Caco-2 (cell line): ENCODE measurements around the gene EEPD1. TPM values are rescaled to one million over a fixed set of nuclear protein-coding genes. Genes with fewer than 3 reads are reported as not detected.

Experiments used
- BruUV-seq: library from RNA; stranded (reverse); fragments of 400-500 nt; replicated peaks from 2 replicates; lab custom pipeline; 2021; lab: Mats Ljungman, UMichigan
- CTCF ChIA-PET: fragments of 300-600 bp; sonication (Branson Sonifier 250); formaldehyde crosslinking; loops from one replicate; lab custom pipeline; 2022; ENCODE audit warnings: antibody characterized with exemption; lab: Charles Lee
- POLR2A ChIA-PET: fragments of 300-600 bp; sonication (Branson Sonifier 250); formaldehyde crosslinking; loops from one replicate; lab custom pipeline; 2022; ENCODE audit warnings: antibody characterized with exemption; lab: Charles Lee
- DNase-seq, 2 experiments: peaks; one replicate each; pipeline versions ENCODE4 v3.0.0 to v3.0.0-alpha.2; 2020 to 2022
- H3K27me3 ChIP-seq: replicated peaks from 2 replicates; pipeline ENCODE4 v1.6.0; 2011; ENCODE audit warnings: low read length; ENCODE audit not compliant: control insufficient read depth, insufficient read depth
- H3K36me3 ChIP-seq: 2 replicates; pipeline ENCODE4 v1.5.1; 2011; ENCODE audit warnings: low read length; ENCODE audit not compliant: control insufficient read depth, insufficient read depth
- H3K4me1 ChIP-seq: fragments of 250-450 bp; sonication (Bioruptor Pico); 2 replicates; pipeline ENCODE4 v1.5.1; 2020; ENCODE audit warnings: mild to moderate bottlenecking
- H3K4me3 ChIP-seq: 2 replicates; pipeline ENCODE4 v1.5.1; 2011; ENCODE audit warnings: low read depth, mild to moderate bottlenecking, control low read depth, low read length
- H3K9me3 ChIP-seq: fragments of 250-450 bp; sonication (Bioruptor Pico); 2 replicates; pipeline ENCODE4 v1.5.1; 2020; ENCODE audit warnings: mild to moderate bottlenecking, moderate library complexity
- H3K27ac Mint-ChIP-seq: one replicate; pipeline ENCODE4 v1.8.0; 2022; ENCODE audit warnings: mixed read lengths; ENCODE audit not compliant: unreplicated experiment
- H3K27me3 Mint-ChIP-seq: one replicate; pipeline ENCODE4 v1.8.0; 2022; ENCODE audit warnings: mixed read lengths; ENCODE audit not compliant: insufficient read depth, unreplicated experiment
- H3K36me3 Mint-ChIP-seq: one replicate; pipeline ENCODE4 v1.8.0; 2022; ENCODE audit warnings: mild to moderate bottlenecking, mixed read lengths; ENCODE audit not compliant: insufficient read depth, unreplicated experiment
- H3K4me1 Mint-ChIP-seq: one replicate; pipeline ENCODE4 v1.8.0; 2022; ENCODE audit warnings: low read depth, mixed read lengths; ENCODE audit not compliant: unreplicated experiment
- H3K4me3 Mint-ChIP-seq: one replicate; pipeline ENCODE4 v1.8.0; 2022; ENCODE audit warnings: mild to moderate bottlenecking, moderate library complexity, mixed read lengths; ENCODE audit not compliant: unreplicated experiment
- H3K9me3 Mint-ChIP-seq: one replicate; pipeline ENCODE4 v1.8.0; 2022; ENCODE audit warnings: mixed read lengths; ENCODE audit not compliant: unreplicated experiment
- intact Hi-C: fragments of 100-400 bp; cut with micrococcal nuclease; formaldehyde crosslinking; loops from one replicate; pipeline ENCODE4 v1.10.0; 2022; ENCODE audit not compliant: unreplicated experiment
- total RNA-seq: library from RNA; stranded (reverse); gene quantifications from 2 replicates; pipeline ENCODE4 v1.2.3, GENCODE V29; 2022
- TF ChIP-seq, protein P1 (sequence below), 2 experiments: fragments of 200-600 bp in 1 of 2; IDR thresholded peaks; 1 replicate in 1 of 2; 2 replicates in 1 of 2; pipeline versions ENCODE4 v1.5.1 to v1.8.0; 2011 to 2022; ENCODE audit warnings: antibody characterized with exemption in 1 of 2, control low read depth in 1 of 2, inconsistent platforms in 1 of 2, low read depth in 1 of 2, low read length in 1 of 2, mild to moderate bottlenecking in 1 of 2, moderate library complexity in 1 of 2; ENCODE audit not compliant: insufficient read depth in 1 of 2, severe bottlenecking in 1 of 2, unreplicated experiment in 1 of 2

The EEPD1 gene
- total RNA-seq, 1 experiment from 2014 or later = 1.8 TPM

DNA sequence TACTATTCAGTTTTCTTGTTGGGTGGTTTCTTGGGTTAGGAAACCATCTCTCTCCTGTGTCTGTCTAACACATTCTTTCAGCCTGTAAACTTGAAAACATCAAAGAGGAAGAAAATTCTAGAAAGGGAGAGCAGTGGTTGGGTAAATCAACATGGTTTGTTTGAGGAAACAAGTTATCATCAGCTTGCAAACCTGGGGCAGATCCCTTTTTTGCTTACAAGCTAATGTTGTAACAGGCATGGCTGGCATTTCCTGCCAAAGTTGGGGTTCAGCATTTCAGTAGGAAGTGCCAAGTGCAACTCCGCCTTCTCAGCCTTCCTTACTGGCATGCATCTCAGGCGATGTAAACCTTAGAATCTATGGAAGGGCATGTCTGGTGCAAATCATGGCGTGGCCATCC is 112.6 kb downstream of the EEPD1 start:
- BruUV-seq = no TSS peak
- TF ChIP-seq, protein P1, sequence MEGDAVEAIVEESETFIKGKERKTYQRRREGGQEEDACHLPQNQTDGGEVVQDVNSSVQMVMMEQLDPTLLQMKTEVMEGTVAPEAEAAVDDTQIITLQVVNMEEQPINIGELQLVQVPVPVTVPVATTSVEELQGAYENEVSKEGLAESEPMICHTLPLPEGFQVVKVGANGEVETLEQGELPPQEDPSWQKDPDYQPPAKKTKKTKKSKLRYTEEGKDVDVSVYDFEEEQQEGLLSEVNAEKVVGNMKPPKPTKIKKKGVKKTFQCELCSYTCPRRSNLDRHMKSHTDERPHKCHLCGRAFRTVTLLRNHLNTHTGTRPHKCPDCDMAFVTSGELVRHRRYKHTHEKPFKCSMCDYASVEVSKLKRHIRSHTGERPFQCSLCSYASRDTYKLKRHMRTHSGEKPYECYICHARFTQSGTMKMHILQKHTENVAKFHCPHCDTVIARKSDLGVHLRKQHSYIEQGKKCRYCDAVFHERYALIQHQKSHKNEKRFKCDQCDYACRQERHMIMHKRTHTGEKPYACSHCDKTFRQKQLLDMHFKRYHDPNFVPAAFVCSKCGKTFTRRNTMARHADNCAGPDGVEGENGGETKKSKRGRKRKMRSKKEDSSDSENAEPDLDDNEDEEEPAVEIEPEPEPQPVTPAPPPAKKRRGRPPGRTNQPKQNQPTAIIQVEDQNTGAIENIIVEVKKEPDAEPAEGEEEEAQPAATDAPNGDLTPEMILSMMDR (IDR thresholded peaks at IDR 0.05; ENCODE audit: insufficient read depth in 1 of 2, low read depth in 1 of 2, low read length in 1 of 2, severe bottlenecking in 1 of 2, unreplicated experiment in 1 of 2) = no peak
- intact Hi-C loops = no loop called here
- H3K27me3 ChIP-seq = no peaks in the 10 kb centered on the region
- Mint-ChIP-seq H3K9me3 (no peaks in the 10 kb centered on the region), H3K4me1 (peaks cover 13% of the 10 kb centered on the region), H3K27me3 (no peaks in the 10 kb centered on the region), H3K4me3 (no peak overlapping the region), H3K36me3 (no peaks in the 10 kb centered on the region), H3K27ac (no peak overlapping the region)
- DNase-seq = no peak
- no peaks in the 10 kb centered on the region for H3K36me3 ChIP-seq
- H3K4me1 ChIP-seq = peaks cover 7% of the 10 kb centered on the region
- ChIA-PET CTCF (no interaction called here), POLR2A (no interaction called here)
- H3K9me3 ChIP-seq = no peaks in the 10 kb centered on the region
- no peak overlapping the region for H3K4me3 ChIP-seq

DNA sequence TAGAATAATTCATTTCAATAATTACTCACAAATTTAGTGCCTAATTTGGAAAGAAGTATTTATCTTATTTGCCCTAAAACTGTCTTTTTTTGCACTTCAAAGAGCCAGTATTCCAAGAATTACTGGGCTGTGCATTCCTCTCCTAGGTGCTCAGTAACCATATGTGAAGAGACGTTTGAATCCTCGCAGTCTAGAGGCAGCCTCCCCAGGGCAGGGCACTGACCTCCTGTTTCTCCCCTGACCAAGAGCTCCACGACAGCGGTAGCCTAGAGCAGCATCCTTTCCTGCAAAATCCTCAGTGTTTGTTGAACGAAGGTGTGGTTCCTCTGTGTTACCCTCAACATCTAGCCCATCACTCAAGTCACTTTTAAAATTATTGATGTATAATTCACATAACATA is 113.1 kb downstream of the EEPD1 start:
- peaks cover 7% of the 10 kb centered on the region for H3K4me1 ChIP-seq
- no peaks in the 10 kb centered on the region for H3K27me3 ChIP-seq
- Mint-ChIP-seq H3K27ac (no peak overlapping the region), H3K4me3 (no peak overlapping the region), H3K27me3 (no peaks in the 10 kb centered on the region), H3K36me3 (no peaks in the 10 kb centered on the region), H3K4me1 (peaks cover 13% of the 10 kb centered on the region), H3K9me3 (no peaks in the 10 kb centered on the region)
- POLR2A ChIA-PET = no interaction called here
- no peaks in the 10 kb centered on the region for H3K36me3 ChIP-seq
- intact Hi-C loops = no loop called here
- no peak for DNase-seq
- no TSS peak for BruUV-seq
- TF ChIP-seq, protein P1 (IDR thresholded peaks at IDR 0.05; ENCODE audit: insufficient read depth in 1 of 2, low read depth in 1 of 2, low read length in 1 of 2, severe bottlenecking in 1 of 2, unreplicated experiment in 1 of 2) = no peak
- CTCF ChIA-PET = no interaction called here
- no peak overlapping the region for H3K4me3 ChIP-seq
- no peaks in the 10 kb centered on the region for H3K9me3 ChIP-seq

DNA sequence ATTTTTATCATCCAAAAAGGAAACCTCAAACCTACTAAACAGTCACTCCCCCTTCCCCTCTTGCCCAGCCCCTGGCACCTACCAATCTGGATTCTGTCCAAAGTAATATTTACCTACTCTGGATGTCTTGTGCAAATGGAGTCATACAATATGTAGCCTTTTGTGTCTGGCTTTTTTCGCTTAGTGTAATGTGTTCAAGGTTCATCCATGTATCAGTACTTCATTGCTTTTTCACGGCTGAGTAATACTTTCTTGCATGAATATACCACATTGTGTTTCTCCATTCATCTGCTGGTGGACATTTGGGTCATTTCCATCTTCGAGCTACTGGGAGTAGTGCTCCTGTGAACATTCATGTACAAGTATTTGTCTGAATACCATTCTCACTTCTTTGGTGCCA is 113.6 kb downstream of the EEPD1 start:
- Mint-ChIP-seq H3K4me1 (peaks cover 13% of the 10 kb centered on the region), H3K36me3 (no peaks in the 10 kb centered on the region), H3K9me3 (no peaks in the 10 kb centered on the region), H3K27ac (no peak overlapping the region), H3K4me3 (no peak overlapping the region), H3K27me3 (no peaks in the 10 kb centered on the region)
- Histone ChIP-seq H3K9me3 (no peaks in the 10 kb centered on the region), H3K4me3 (no peak overlapping the region), H3K4me1 (peaks cover 7% of the 10 kb centered on the region), H3K27me3 (no peaks in the 10 kb centered on the region), H3K36me3 (no peaks in the 10 kb centered on the region)
- intact Hi-C loops = no loop called here
- TF ChIP-seq, protein P1 (IDR thresholded peaks at IDR 0.05; ENCODE audit: insufficient read depth in 1 of 2, low read depth in 1 of 2, low read length in 1 of 2, severe bottlenecking in 1 of 2, unreplicated experiment in 1 of 2) = no peak
- ChIA-PET CTCF (no interaction called here), POLR2A (no interaction called here)
- BruUV-seq = no TSS peak
- no peak for DNase-seq
